IPS-18a (cell line): Measurements from ENCODE around the gene HSDL1.

Experiments
- H3K27ac ChIP-seq: one replicate; pipeline ENCODE4 v1.5.1; 2013; ENCODE audit warnings: low read length
- H3K27me3 ChIP-seq: one replicate; pipeline ENCODE4 v1.6.1; 2013; ENCODE audit warnings: mild to moderate bottlenecking, low read length; ENCODE audit not compliant: control insufficient read depth, insufficient read depth
- H3K36me3 ChIP-seq: one replicate; pipeline ENCODE4 v1.6.1; 2013; ENCODE audit warnings: low read depth, low read length; ENCODE audit not compliant: control insufficient read depth
- H3K4me1 ChIP-seq: one replicate; pipeline ENCODE4 v1.6.1; 2013; ENCODE audit warnings: low read depth, low read length; ENCODE audit not compliant: control insufficient read depth
- H3K4me3 ChIP-seq: one replicate; pipeline ENCODE4 v1.5.1; 2013; ENCODE audit warnings: low read length
- H3K9ac ChIP-seq: one replicate; pipeline ENCODE4 v1.6.1; 2013; ENCODE audit warnings: mild to moderate bottlenecking, low read length, moderate library complexity
- H3K9me3 ChIP-seq: one replicate; pipeline ENCODE4 v1.6.1; 2013; ENCODE audit warnings: low read depth, low read length; ENCODE audit not compliant: control insufficient read depth

Gene HSDL1

GRCh38 chr16:84095466-84095865, 49.5 kb downstream of the HSDL1 start:
- no peak overlapping the region for H3K4me3 ChIP-seq
- no peaks in the 10 kb centered on the region for H3K27me3 ChIP-seq
- H3K4me1 ChIP-seq, result no peaks in the 10 kb centered on the region
- H3K9me3 ChIP-seq, result no peaks in the 10 kb centered on the region
- H3K9ac ChIP-seq, result no peak overlapping the region
- H3K27ac ChIP-seq, result no peak overlapping the region
- H3K36me3 ChIP-seq, result peaks cover 57% of the 10 kb centered on the region

GRCh38 chr16:84093879-84094270, 51.1 kb downstream of the HSDL1 start:
- H3K27me3 ChIP-seq, result no peaks in the 10 kb centered on the region
- no peaks in the 10 kb centered on the region for H3K4me1 ChIP-seq
- H3K9ac ChIP-seq, result no peak overlapping the region
- no peaks in the 10 kb centered on the region for H3K9me3 ChIP-seq
- H3K36me3 ChIP-seq, result peaks cover 60% of the 10 kb centered on the region
- no peak overlapping the region for H3K27ac ChIP-seq
- H3K4me3 ChIP-seq, result no peak overlapping the region

- Histone ChIP-seq H3K4me1 (no peaks in the 10 kb centered on the region), H3K36me3 (peaks cover 63% of the 10 kb centered on the region), H3K4me3 (no peak overlapping the region), H3K27ac (no peak overlapping the region), H3K27me3 (no peaks in the 10 kb centered on the region), H3K9me3 (no peaks in the 10 kb centered on the region), H3K9ac (no peak overlapping the region)
These were observed 51.7 kb downstream of the HSDL1 start for GRCh38 chr16:84093120-84093878.

GRCh38 chr16:84091460-84091859, 53.5 kb downstream of the HSDL1 start:
- no peak overlapping the region for H3K4me3 ChIP-seq
- H3K9me3 ChIP-seq, result no peaks in the 10 kb centered on the region
- H3K27me3 ChIP-seq, result no peaks in the 10 kb centered on the region
- H3K4me1 ChIP-seq, result no peaks in the 10 kb centered on the region
- no peak overlapping the region for H3K9ac ChIP-seq
- H3K27ac ChIP-seq, result no peak overlapping the region
- peaks cover 65% of the 10 kb centered on the region for H3K36me3 ChIP-seq

DNA sequence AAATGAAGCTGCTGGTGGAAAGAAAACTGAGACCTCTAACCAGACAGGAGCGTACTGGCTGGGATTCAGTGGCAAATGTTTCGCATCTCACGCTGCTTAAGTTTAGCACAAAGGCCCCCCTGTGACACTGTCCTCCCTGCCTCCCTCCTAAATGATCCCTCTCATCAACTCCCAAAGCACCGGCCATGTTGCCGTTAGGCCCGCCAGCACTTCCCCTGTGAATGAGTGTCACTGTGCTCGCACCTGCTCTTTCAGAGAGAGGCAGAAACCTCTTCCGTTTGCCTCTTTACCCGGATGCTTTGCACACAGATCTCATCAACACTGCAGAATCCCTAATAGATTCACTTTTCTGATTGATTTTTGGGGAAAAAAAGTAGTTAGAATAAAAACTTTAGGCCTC, 54.8 kb downstream of the HSDL1 start:
- H3K36me3 ChIP-seq, result peaks cover 69% of the 10 kb centered on the region
- H3K4me3 ChIP-seq, result no peak overlapping the region
- H3K9ac ChIP-seq, result no peak overlapping the region
- H3K4me1 ChIP-seq, result no peaks in the 10 kb centered on the region
- H3K9me3 ChIP-seq, result no peaks in the 10 kb centered on the region
- no peak overlapping the region for H3K27ac ChIP-seq
- H3K27me3 ChIP-seq, result no peaks in the 10 kb centered on the region

DNA sequence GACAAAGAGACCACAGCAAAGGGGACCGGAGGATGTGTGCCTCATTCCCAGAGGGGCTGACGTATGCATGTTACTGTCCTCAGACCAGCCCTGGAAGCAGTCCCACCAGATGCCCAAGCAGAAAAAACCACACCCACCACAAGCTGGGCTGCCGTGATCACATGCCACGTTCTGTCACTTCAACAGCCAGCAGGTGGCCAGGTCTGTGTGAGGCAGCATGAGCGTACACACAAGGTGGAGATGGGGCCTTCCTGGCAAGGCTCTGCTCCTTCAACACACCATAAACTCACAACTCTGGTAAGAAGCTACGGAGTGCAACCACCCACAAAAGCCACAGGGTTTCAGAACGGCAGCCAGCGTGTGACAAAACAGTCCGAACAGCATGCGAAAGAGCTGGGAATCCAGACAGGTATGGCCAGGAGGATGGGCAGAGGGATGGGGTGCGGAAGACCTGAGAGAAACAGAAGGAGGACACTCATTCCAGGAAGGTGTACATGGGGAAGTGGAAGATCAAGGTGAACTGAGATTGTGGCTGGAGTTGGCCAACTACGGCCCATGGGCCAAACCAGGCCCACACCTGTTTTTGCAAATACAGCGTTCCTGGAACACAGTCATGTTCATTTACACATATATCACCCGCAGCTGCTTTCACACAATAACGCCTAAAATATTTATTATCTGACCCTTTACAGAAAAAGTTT, 56.1 kb downstream of the HSDL1 start:
- H3K27ac ChIP-seq, result no peak overlapping the region
- H3K9me3 ChIP-seq, result no peaks in the 10 kb centered on the region
- no peaks in the 10 kb centered on the region for H3K27me3 ChIP-seq
- no peaks in the 10 kb centered on the region for H3K4me1 ChIP-seq
- H3K36me3 ChIP-seq, result peaks cover 71% of the 10 kb centered on the region
- no peak overlapping the region for H3K4me3 ChIP-seq
- no peak overlapping the region for H3K9ac ChIP-seq

GRCh38 chr16:84087466-84088151, 57.4 kb downstream of the HSDL1 start:
- no peak overlapping the region for H3K27ac ChIP-seq
- H3K9me3 ChIP-seq, result no peaks in the 10 kb centered on the region
- H3K27me3 ChIP-seq, result no peaks in the 10 kb centered on the region
- H3K4me1 ChIP-seq, result no peaks in the 10 kb centered on the region
- H3K36me3 ChIP-seq, result peaks cover 64% of the 10 kb centered on the region
- H3K9ac ChIP-seq, result no peak overlapping the region
- no peak overlapping the region for H3K4me3 ChIP-seq

GRCh38 chr16:84087001-84087400, 58.0 kb downstream of the HSDL1 start:
- Histone ChIP-seq H3K9ac (no peak overlapping the region), H3K27me3 (no peaks in the 10 kb centered on the region), H3K36me3 (peaks cover 61% of the 10 kb centered on the region), H3K27ac (no peak overlapping the region), H3K9me3 (no peaks in the 10 kb centered on the region), H3K4me3 (no peak overlapping the region), H3K4me1 (no peaks in the 10 kb centered on the region)

GRCh38 chr16:84086341-84086740, 58.6 kb downstream of the HSDL1 start:
- Histone ChIP-seq H3K36me3 (peaks cover 59% of the 10 kb centered on the region), H3K27ac (no peak overlapping the region), H3K9ac (no peak overlapping the region), H3K27me3 (no peaks in the 10 kb centered on the region), H3K4me1 (no peaks in the 10 kb centered on the region), H3K9me3 (no peaks in the 10 kb centered on the region), H3K4me3 (no peak overlapping the region)

DNA sequence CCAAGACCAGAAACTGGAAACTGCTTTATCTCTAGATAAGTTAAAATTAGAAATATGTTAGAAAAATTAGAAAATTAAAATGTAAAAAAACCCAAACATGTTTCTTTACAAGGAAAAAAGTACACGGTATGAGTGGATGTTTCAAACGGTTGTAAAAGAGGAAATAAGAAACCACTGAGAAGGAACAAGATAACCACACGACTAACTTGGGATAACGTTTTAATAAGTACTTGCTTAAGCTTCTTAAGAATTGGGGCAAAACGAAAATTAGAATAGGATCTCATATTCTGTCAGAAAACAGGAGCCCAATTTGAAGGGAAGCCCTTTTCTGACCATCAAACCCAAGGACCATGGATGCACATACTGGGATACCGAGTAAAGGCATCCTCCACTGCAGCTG, 59.2 kb downstream of the HSDL1 start:
- Histone ChIP-seq H3K9me3 (no peaks in the 10 kb centered on the region), H3K27ac (no peak overlapping the region), H3K9ac (no peak overlapping the region), H3K27me3 (no peaks in the 10 kb centered on the region), H3K4me3 (no peak overlapping the region), H3K4me1 (no peaks in the 10 kb centered on the region), H3K36me3 (peaks cover 61% of the 10 kb centered on the region)

GRCh38 chr16:84085271-84085667, 59.7 kb downstream of the HSDL1 start:
- Histone ChIP-seq H3K36me3 (peaks cover 58% of the 10 kb centered on the region), H3K27me3 (no peaks in the 10 kb centered on the region), H3K9ac (no peak overlapping the region), H3K9me3 (no peaks in the 10 kb centered on the region), H3K4me3 (no peak overlapping the region), H3K27ac (no peak overlapping the region), H3K4me1 (no peaks in the 10 kb centered on the region)
